Hepatocyte (in vitro differentiated cells): Measurements from ENCODE around the gene ADCY2.

Experiments used
- EZH2 ChIP-seq: fragments of 200-600 bp; sonication (generic); IDR thresholded peaks from 2 replicates; pipeline ENCODE4 v1.6.1; 2016; ENCODE audit warnings: antibody characterized with exemption, mild to moderate bottlenecking, borderline replicate concordance
- EZH2phosphoT487 ChIP-seq: fragments of 200-600 bp; sonication (generic); IDR thresholded peaks from one replicate; pipeline ENCODE4 v1.6.1; 2018; ENCODE audit warnings: antibody characterized with exemption, mild to moderate bottlenecking, low read depth, moderate library complexity; ENCODE audit not compliant: unreplicated experiment, severe bottlenecking
- TF ChIP-seq, protein P1 (sequence below): fragments of 200-600 bp; sonication (generic); IDR thresholded peaks from 2 replicates; pipeline ENCODE4 v1.5.1; 2016; ENCODE audit warnings: antibody characterized with exemption, mild to moderate bottlenecking; ENCODE audit not compliant: poor library complexity

DNA sequence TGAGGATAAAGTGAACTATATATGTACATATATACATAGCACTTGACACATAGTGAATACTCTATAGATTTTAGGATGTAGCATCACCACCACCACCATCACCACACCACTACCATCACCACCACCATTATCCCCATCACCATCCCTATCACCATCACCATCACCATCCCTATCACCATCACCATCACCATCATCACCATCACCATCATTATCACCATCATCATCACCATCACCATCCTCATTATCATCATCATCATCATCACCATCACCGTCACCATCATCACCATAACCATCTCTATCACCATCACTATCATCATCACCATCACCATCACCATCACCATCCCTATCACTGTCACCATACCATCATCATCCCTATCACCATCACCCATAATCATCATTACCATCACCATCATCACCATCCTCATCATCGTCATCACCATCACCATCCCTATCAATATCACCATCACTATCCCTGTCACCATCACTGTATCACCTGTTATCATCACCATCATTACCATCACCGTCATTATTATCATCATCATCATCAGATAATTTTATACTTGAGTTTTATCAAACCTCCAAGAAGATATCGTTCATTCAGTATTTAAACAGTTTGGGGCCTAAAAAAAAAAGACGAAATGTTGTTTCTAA lies 345.6 kb downstream of the ADCY2 start:
- TF ChIP-seq, protein P1, sequence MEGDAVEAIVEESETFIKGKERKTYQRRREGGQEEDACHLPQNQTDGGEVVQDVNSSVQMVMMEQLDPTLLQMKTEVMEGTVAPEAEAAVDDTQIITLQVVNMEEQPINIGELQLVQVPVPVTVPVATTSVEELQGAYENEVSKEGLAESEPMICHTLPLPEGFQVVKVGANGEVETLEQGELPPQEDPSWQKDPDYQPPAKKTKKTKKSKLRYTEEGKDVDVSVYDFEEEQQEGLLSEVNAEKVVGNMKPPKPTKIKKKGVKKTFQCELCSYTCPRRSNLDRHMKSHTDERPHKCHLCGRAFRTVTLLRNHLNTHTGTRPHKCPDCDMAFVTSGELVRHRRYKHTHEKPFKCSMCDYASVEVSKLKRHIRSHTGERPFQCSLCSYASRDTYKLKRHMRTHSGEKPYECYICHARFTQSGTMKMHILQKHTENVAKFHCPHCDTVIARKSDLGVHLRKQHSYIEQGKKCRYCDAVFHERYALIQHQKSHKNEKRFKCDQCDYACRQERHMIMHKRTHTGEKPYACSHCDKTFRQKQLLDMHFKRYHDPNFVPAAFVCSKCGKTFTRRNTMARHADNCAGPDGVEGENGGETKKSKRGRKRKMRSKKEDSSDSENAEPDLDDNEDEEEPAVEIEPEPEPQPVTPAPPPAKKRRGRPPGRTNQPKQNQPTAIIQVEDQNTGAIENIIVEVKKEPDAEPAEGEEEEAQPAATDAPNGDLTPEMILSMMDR, result no peak
- TF ChIP-seq EZH2, result no peak
- no peak for TF ChIP-seq EZH2phosphoT487
